Testis (tissue), 3 donors: ENCODE measurements around the gene EPB41. TPM values are rescaled to one million over a fixed set of nuclear protein-coding genes. Genes with fewer than 3 reads are reported as not detected.

Experiments used
- DNase-seq: peaks from one replicate; pipeline ENCODE4 v3.0.0-alpha.2; 2019
- H3K27ac ChIP-seq, 2 donors: fragments of 200-600 bp; sonication (generic); one replicate each; pipeline ENCODE4 v1.5.1; 2019
- H3K27me3 ChIP-seq: fragments of 200-600 bp; sonication (generic); one replicate; pipeline ENCODE4 v1.5.1; 2019
- H3K36me3 ChIP-seq: fragments of 200-600 bp; sonication (generic); one replicate; pipeline ENCODE4 v1.5.1; 2017; ENCODE audit warnings: low read depth; ENCODE audit errors: missing control alignments
- H3K4me1 ChIP-seq: fragments of 200-600 bp; sonication (generic); one replicate; pipeline ENCODE4 v1.5.1; 2019
- H3K4me3 ChIP-seq, 2 donors: fragments of 200-600 bp; sonication (generic); one replicate each; pipeline ENCODE4 v1.5.1; 2017 to 2019
- H3K9me3 ChIP-seq: fragments of 200-600 bp; sonication (generic); one replicate; pipeline ENCODE4 v1.5.1; 2017
- CTCF ChIP-seq, 3 experiments: fragments of 450-650 bp in 2 of 3; fragments of 200-600 bp in 1 of 3; sonication (generic) in 1 of 3; IDR thresholded peaks; one replicate each; pipeline ENCODE4 v1.5.1; 2016 to 2019; ENCODE audit warnings: antibody characterized with exemption in 3 of 3, mild to moderate bottlenecking in 2 of 3, moderate library complexity in 1 of 3
- POLR2A ChIP-seq: fragments of 450-650 bp; IDR thresholded peaks from one replicate; pipeline ENCODE4 v1.6.1; 2017; ENCODE audit warnings: antibody characterized with exemption, mild to moderate bottlenecking, moderate library complexity
- WGBS, 2 donors: methylation state at CpG; one replicate each; pipeline ENCODE4 v1.1.5; 2018; 5-methylcytosine and 5-hydroxymethylcytosine counted together
- intact Hi-C: fragments of 100-400 bp; cut with DNase I; formaldehyde crosslinking; loops from one replicate; pipeline ENCODE4 v1.15.1; 2023; ENCODE audit warnings: low total_unique reads
- polyA plus RNA-seq: library from polyadenylated mRNA; stranded (reverse); fragments of 350-450 nt; fragmentation: Illumina TruSeq; extraction: RNeasy Lipid Tissue Mini Kit (QIAGEN cat#74804); gene quantifications from one replicate; pipeline ENCODE4 v1.2.3, GENCODE V29; 2014; ENCODE audit warnings: low read depth, low replicate concordance; ENCODE audit not compliant: insufficient read depth
- total RNA-seq, 2 donors: library from RNA; depleted of rRNA; stranded (reverse); fragments of >200 nt; gene quantifications; one replicate each; pipeline ENCODE4 v1.2.3, GENCODE V29; 2016

EPB41 gene
- total and polyA plus RNA-seq, 3 donors from 2014 or later: 23.5 to 66.5 (median 46.6) TPM

- Histone ChIP-seq H3K36me3 (no peaks in the 10 kb centered on the region), H3K9me3 (no peaks in the 10 kb centered on the region), H3K27me3 (no peaks in the 10 kb centered on the region), H3K4me3 (no peak overlapping the region), H3K27ac (no peak overlapping the region), H3K4me1 (no peaks in the 10 kb centered on the region)
- no peak for DNase-seq
- intact Hi-C loops: no loop called here
- 94% methylated on average over 1 of the region's 1 CpG for WGBS, 2 donors
- no peak for TF ChIP-seq POLR2A
- TF ChIP-seq CTCF (IDR thresholded peaks at IDR 0.05): no peak
Measured at GRCh38 chr1:28985427-28985826, 71.1 kb downstream of the EPB41 start.

- Histone ChIP-seq H3K27me3 (no peaks in the 10 kb centered on the region), H3K27ac (no peak overlapping the region), H3K4me1 (no peaks in the 10 kb centered on the region), H3K4me3 (no peak overlapping the region), H3K36me3 (no peaks in the 10 kb centered on the region), H3K9me3 (no peaks in the 10 kb centered on the region)
- intact Hi-C loops: no loop called here
- WGBS, 2 donors: 69 to 75% methylated on average over 10 of the region's 10 CpGs
- DNase-seq: no peak
- TF ChIP-seq POLR2A (no peak), CTCF (IDR thresholded peaks at IDR 0.05) (no peak)
Measured at GRCh38 chr1:28986306-28986910, 72.0 kb downstream of the EPB41 start.

- Histone ChIP-seq H3K4me3 (no peak overlapping the region), H3K4me1 (no peaks in the 10 kb centered on the region), H3K9me3 (no peaks in the 10 kb centered on the region), H3K27me3 (no peaks in the 10 kb centered on the region), H3K27ac (no peak overlapping the region), H3K36me3 (no peaks in the 10 kb centered on the region)
- DNase-seq: no peak
- TF ChIP-seq CTCF (IDR thresholded peaks at IDR 0.05) (no peak), POLR2A (no peak)
- intact Hi-C loops: no loop called here
Measured at GRCh38 chr1:29002792-29003191, 88.4 kb downstream of the EPB41 start.

DNA sequence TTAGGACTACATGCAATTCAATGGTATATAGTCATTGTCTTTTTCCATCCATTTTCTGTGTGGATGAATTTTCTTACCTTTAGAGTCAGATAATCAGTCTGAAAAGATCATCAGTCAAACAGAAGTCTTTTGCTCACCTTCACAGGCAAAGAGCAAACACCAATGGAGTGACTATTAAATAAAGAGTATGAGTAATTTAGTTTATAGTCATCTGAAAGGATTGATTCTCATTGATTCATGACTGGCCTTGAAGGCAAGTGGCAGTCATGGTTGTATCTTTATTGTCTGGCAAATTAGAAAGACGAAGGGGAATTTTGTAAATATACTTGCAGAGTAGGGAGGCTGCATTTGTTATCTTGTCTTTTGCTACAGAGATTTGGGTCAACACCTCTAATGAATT lies 89.9 kb downstream of the EPB41 start:
- no peaks in the 10 kb centered on the region for H3K9me3 ChIP-seq
- H3K4me1 ChIP-seq: no peaks in the 10 kb centered on the region
- H3K36me3 ChIP-seq: no peaks in the 10 kb centered on the region
- no peak for DNase-seq
- intact Hi-C loops: no loop called here
- H3K27ac ChIP-seq: no peak overlapping the region
- 61 to 86% methylated on average over 1 of the region's 1 CpG for WGBS, 2 donors
- TF ChIP-seq CTCF (IDR thresholded peaks at IDR 0.05) (no peak), POLR2A (no peak)
- H3K27me3 ChIP-seq: no peaks in the 10 kb centered on the region
- H3K4me3 ChIP-seq: no peak overlapping the region

GRCh38 chr1:29004798-29005197 lies 90.4 kb downstream of the EPB41 start:
- TF ChIP-seq POLR2A: no peak
- TF ChIP-seq CTCF (IDR thresholded peaks at IDR 0.05): no peak
- H3K27me3 ChIP-seq: no peaks in the 10 kb centered on the region
- WGBS, 2 donors: 84 to 88% methylated on average over 3 of the region's 3 CpGs

More at GRCh38 chr1:29004798-29005197, 90.4 kb downstream of the EPB41 start:
- no peak for DNase-seq
- intact Hi-C loops: no loop called here
- Histone ChIP-seq H3K4me1 (no peaks in the 10 kb centered on the region), H3K27ac (no peak overlapping the region), H3K36me3 (no peaks in the 10 kb centered on the region), H3K4me3 (no peak overlapping the region), H3K9me3 (no peaks in the 10 kb centered on the region)
